DND-41 (cell line): Measurements from ENCODE around the gene PURA.

ENCODE experiments used
- ATAC-seq: fragments of 200-7000 bp; cut with Tn5 transposase; 3 replicates; pipeline ENCODE4 v1.9.1; 2021; ENCODE audit warnings: low read depth; ENCODE audit not compliant: insufficient read depth
- DNase-seq: peaks from one replicate; pipeline ENCODE4 v3.0.0-alpha.2; 2020
- H2AFZ ChIP-seq: 2 replicates; pipeline ENCODE4 v1.6.0; 2012; ENCODE audit warnings: low read depth, low read length
- H3K27ac ChIP-seq: 2 replicates; pipeline ENCODE4 v1.5.1; 2012; ENCODE audit warnings: low read length, inconsistent platforms
- H3K27me3 ChIP-seq: fragments of 200-600 bp; sonication (generic); 2 replicates; pipeline ENCODE4 v1.6.0; 2012; ENCODE audit warnings: low read length, mild to moderate bottlenecking, inconsistent platforms; ENCODE audit not compliant: insufficient read depth, poor library complexity
- H3K36me3 ChIP-seq: 2 replicates; pipeline ENCODE4 v1.5.1; 2012; ENCODE audit warnings: low read length, inconsistent platforms; ENCODE audit not compliant: insufficient read depth
- H3K4me1 ChIP-seq: 2 replicates; pipeline ENCODE4 v1.5.1; 2012; ENCODE audit warnings: mild to moderate bottlenecking, low read length; ENCODE audit not compliant: insufficient read depth
- H3K4me2 ChIP-seq: 2 replicates; pipeline ENCODE4 v1.6.0; 2012; ENCODE audit warnings: mild to moderate bottlenecking, moderate library complexity, low read length, inconsistent platforms; ENCODE audit not compliant: insufficient read depth
- H3K4me3 ChIP-seq, 2 experiments: fragments of 200-600 bp in 1 of 2; shearing (Covaris generic) in 1 of 2; 2 replicates each; pipeline ENCODE4 v1.5.1; 2012 to 2016; ENCODE audit warnings: inconsistent platforms in 2 of 2, low read length in 2 of 2, mild to moderate bottlenecking in 2 of 2, low read depth in 1 of 2, moderate library complexity in 1 of 2
- H3K79me2 ChIP-seq: 2 replicates; pipeline ENCODE4 v1.6.0; 2012; ENCODE audit warnings: low read length, inconsistent platforms; ENCODE audit not compliant: insufficient read depth
- H3K9ac ChIP-seq: 2 replicates; pipeline ENCODE4 v1.6.0; 2012; ENCODE audit warnings: low read depth, mild to moderate bottlenecking, inconsistent platforms, low read length, moderate library complexity
- H3K9me3 ChIP-seq: 2 replicates; pipeline ENCODE4 v1.5.1; 2012; ENCODE audit warnings: low read length, moderate library complexity, mild to moderate bottlenecking, inconsistent platforms; ENCODE audit not compliant: insufficient read depth, severe bottlenecking
- H4K20me1 ChIP-seq: 2 replicates; pipeline ENCODE4 v1.6.0; 2012; ENCODE audit warnings: low read length; ENCODE audit not compliant: insufficient read depth
- CTCF ChIP-seq: IDR thresholded peaks from 2 replicates; pipeline ENCODE4 v1.5.1; 2012; ENCODE audit warnings: borderline replicate concordance, low read length, moderate library complexity, mild to moderate bottlenecking; ENCODE audit not compliant: poor library complexity, severe bottlenecking; ENCODE audit errors: extremely low read depth
- EZH2 ChIP-seq: IDR thresholded peaks from 3 replicates; pipeline ENCODE4 v1.6.1; 2012; ENCODE audit warnings: borderline replicate concordance, low read depth, mild to moderate bottlenecking, moderate library complexity, low read length, inconsistent platforms; ENCODE audit not compliant: severe bottlenecking

PURA gene

GRCh38 chr5:140157032-140157781 lies 43.3 kb downstream of the PURA start:
- ATAC-seq: peak; percentile 100

GRCh38 chr5:140159014-140159927 lies 45.4 kb downstream of the PURA start:
- H4K20me1 ChIP-seq: peaks cover 5% of the 10 kb centered on the region; the same call in 1 of the 2 replicates
- no peaks in the 10 kb centered on the region for H3K79me2 ChIP-seq
- H3K9me3 ChIP-seq: no peaks in the 10 kb centered on the region
- no peak overlapping the region for H3K9ac ChIP-seq
- H3K36me3 ChIP-seq: no peaks in the 10 kb centered on the region
- no peak for ATAC-seq
- TF ChIP-seq EZH2: no peak
- TF ChIP-seq CTCF: no peak
- H3K4me3 ChIP-seq: no peak overlapping the region
- H3K27ac ChIP-seq: no peak overlapping the region
- no peak for DNase-seq
- H3K4me2 ChIP-seq: no peak overlapping the region
- peaks cover 6% of the 10 kb centered on the region for H3K4me1 ChIP-seq
- H3K27me3 ChIP-seq: no peaks in the 10 kb centered on the region
- H2AFZ ChIP-seq: no peak overlapping the region

More at GRCh38 chr5:140157032-140157781, 43.3 kb downstream of the PURA start:
- no peaks in the 10 kb centered on the region for H3K79me2 ChIP-seq
- H3K27me3 ChIP-seq: no peaks in the 10 kb centered on the region
- peak overlapping the region; percentile 42 for H3K4me2 ChIP-seq
- peak; percentile 84 for DNase-seq
- H2AFZ ChIP-seq: peak overlapping the region; percentile 40; the same call in 1 of the 2 replicates
- no peaks in the 10 kb centered on the region for H3K36me3 ChIP-seq
- H3K4me3 ChIP-seq: no peak overlapping the region
- H4K20me1 ChIP-seq: peaks cover 5% of the 10 kb centered on the region; the same call in 1 of the 2 replicates
- H3K9ac ChIP-seq: no peak overlapping the region
- H3K27ac ChIP-seq: no peak overlapping the region
- no peaks in the 10 kb centered on the region for H3K9me3 ChIP-seq
- peaks cover 6% of the 10 kb centered on the region for H3K4me1 ChIP-seq
- TF ChIP-seq CTCF: peak; percentile 98
- TF ChIP-seq EZH2: no peak

- Histone ChIP-seq H3K36me3 (no peaks in the 10 kb centered on the region), H3K27ac (no peak overlapping the region), H3K4me3 (no peak overlapping the region), H3K4me2 (no peak overlapping the region), H4K20me1 (peaks cover 5% of the 10 kb centered on the region; the same call in 1 of the 2 replicates), H3K4me1 (peaks cover under 1% of the 10 kb centered on the region; the same call in 1 of the 2 replicates), H2AFZ (no peak overlapping the region), H3K79me2 (no peaks in the 10 kb centered on the region), H3K9me3 (no peaks in the 10 kb centered on the region), H3K27me3 (no peaks in the 10 kb centered on the region), H3K9ac (no peak overlapping the region)
- TF ChIP-seq CTCF: no peak
- TF ChIP-seq EZH2: no peak
- DNase-seq (no peak), ATAC-seq (no peak)
Observed at GRCh38 chr5:140162275-140162674, 48.4 kb downstream of the PURA start.
